K562 (cell line): Measurements from ENCODE around the gene NPAS1. TPM values are rescaled to one million over a fixed set of nuclear protein-coding genes. Genes with fewer than 3 reads are reported as not detected.

ENCODE experiments used
- BRF1 ChIP-seq: IDR thresholded peaks from 3 replicates; pipeline ENCODE4 v1.6.1; 2011; ENCODE audit warnings: borderline replicate concordance, mild to moderate bottlenecking; ENCODE audit not compliant: insufficient read length; ENCODE audit errors: extremely low read depth
- CBX8 ChIP-seq: fragments of 200-600 bp; sonication (generic); IDR thresholded peaks from 2 replicates; pipeline ENCODE4 v1.6.1; 2012; ENCODE audit warnings: borderline replicate concordance, mixed run types, low read depth, mild to moderate bottlenecking, moderate library complexity, mixed read lengths, low read length, control low read depth, inconsistent platforms; ENCODE audit not compliant: poor library complexity, severe bottlenecking; ENCODE audit errors: extremely low read depth
- CREB3 ChIP-seq: fragments of 450-650 bp; conservative IDR thresholded peaks from 2 replicates; pipeline ENCODE4 v1.6.1; 2016; ENCODE audit warnings: missing genetic modification characterization, low read depth, mild to moderate bottlenecking, missing compliant biosample characterization, moderate library complexity
- DDX20 ChIP-seq: fragments of 450-650 bp; IDR thresholded peaks from 2 replicates; pipeline ENCODE4 v1.6.1; 2016; ENCODE audit warnings: missing genetic modification characterization, low read depth, mild to moderate bottlenecking, missing compliant biosample characterization, moderate library complexity
- EWSR1 ChIP-seq: fragments of 450-650 bp; IDR thresholded peaks from 2 replicates; pipeline ENCODE4 v1.6.1; 2018; ENCODE audit warnings: borderline replicate concordance, mild to moderate bottlenecking, low read depth, moderate library complexity; ENCODE audit not compliant: partially characterized antibody
- GATAD2B ChIP-seq: fragments of 450-650 bp; IDR thresholded peaks from 2 replicates; pipeline ENCODE4 v1.6.1; 2017; ENCODE audit warnings: mild to moderate bottlenecking, borderline replicate concordance
- HDAC2 ChIP-seq: fragments of 450-650 bp; IDR thresholded peaks from 2 replicates; pipeline ENCODE4 v1.6.1; 2016; ENCODE audit warnings: mild to moderate bottlenecking
- KAT8 ChIP-seq: fragments of 450-650 bp; IDR thresholded peaks from 2 replicates; pipeline ENCODE4 v1.6.1; 2016; ENCODE audit warnings: low read depth, mild to moderate bottlenecking
- KDM2B ChIP-seq: fragments of 250-450 bp; sonication (Bioruptor Pico); IDR thresholded peaks from 2 replicates; pipeline ENCODE4 v1.8.0; 2021; ENCODE audit warnings: mild to moderate bottlenecking, moderate library complexity
- KLF6 ChIP-seq: fragments of 250-450 bp; sonication (Bioruptor Pico); IDR thresholded peaks from 2 replicates; pipeline ENCODE4 v1.4.0; 2020; ENCODE audit warnings: mild to moderate bottlenecking, moderate library complexity, borderline replicate concordance
- LEF1 ChIP-seq: fragments of 450-650 bp; IDR thresholded peaks from 2 replicates; pipeline ENCODE4 v1.6.1; 2016; ENCODE audit warnings: mild to moderate bottlenecking
- MAZ ChIP-seq, 2 experiments: fragments of 450-650 bp in 1 of 2; sonication (generic) in 1 of 2; formaldehyde crosslinking; IDR thresholded peaks in 1 of 2; conservative IDR thresholded peaks in 1 of 2; 2 replicates each; pipeline versions ENCODE4 v1.4.0 to v1.5.0; 2020; ENCODE audit warnings: mild to moderate bottlenecking in 1 of 2, missing genetic modification reagents in 1 of 2
- NEUROD1 ChIP-seq: fragments of 150-350 bp; IDR thresholded peaks from 2 replicates; pipeline ENCODE4 v1.6.1; 2014; ENCODE audit warnings: borderline replicate concordance, low read length, low read depth; ENCODE audit not compliant: partially characterized antibody
- NR3C1 ChIP-seq: sonication (generic); formaldehyde crosslinking; IDR thresholded peaks from 2 replicates; pipeline ENCODE4 v1.8.1; 2022; ENCODE audit warnings: missing genetic modification reagents
- PHTF2 ChIP-seq: fragments of 250-450 bp; sonication (Bioruptor Pico); IDR thresholded peaks from 2 replicates; pipeline ENCODE4 v1.5.0; 2021; ENCODE audit warnings: mild to moderate bottlenecking
- SNIP1 ChIP-seq: fragments of 450-650 bp; IDR thresholded peaks from 2 replicates; pipeline ENCODE4 v1.7.1; 2017; ENCODE audit warnings: low read depth, mild to moderate bottlenecking
- THRAP3 ChIP-seq: fragments of 450-650 bp; IDR thresholded peaks from 2 replicates; pipeline ENCODE4 v1.6.1; 2016; ENCODE audit warnings: mild to moderate bottlenecking, inconsistent platforms, borderline replicate concordance
- UBTF ChIP-seq, 2 experiments: IDR thresholded peaks; 2 replicates each; pipeline ENCODE4 v1.6.1; 2012; ENCODE audit warnings: improper control_type of control experiment in 2 of 2, low read depth in 2 of 2, low read length in 2 of 2, borderline replicate concordance in 1 of 2
- ZNF282 ChIP-seq: sonication (generic); formaldehyde crosslinking; IDR thresholded peaks from 2 replicates; pipeline ENCODE4 v1.8.1; 2023; ENCODE audit warnings: missing genetic modification reagents
- ZNF398 ChIP-seq: fragments of 250-450 bp; sonication (Bioruptor Pico); IDR thresholded peaks from 2 replicates; pipeline ENCODE4 v1.8.0; 2021; ENCODE audit warnings: moderate library complexity, mild to moderate bottlenecking, inconsistent platforms
- ZNF408 ChIP-seq: fragments of 250-450 bp; sonication (Bioruptor Pico); IDR thresholded peaks from 2 replicates; pipeline ENCODE4 v1.4.0; 2020; ENCODE audit warnings: low read depth, mild to moderate bottlenecking, moderate library complexity
- polyA plus RNA-seq, 8 experiments: library from polyadenylated mRNA; depleted of rRNA in 4 of 8; stranded (reverse) in 5 of 8; unstranded in 3 of 8; fragments of >200 nt; fragmentation: Nextera tagmentation in 2 of 8; fragmentation: Illumina TruSeq in 1 of 8; extraction: Ambion mirVana in 2 of 8; extraction: Trizol in 1 of 8; gene quantifications; 2 replicates each; pipeline versions ENCODE4 v1.2.1 to v1.2.3, GENCODE V29; 2011 to 2014; ENCODE audit warnings: inconsistent platforms in 1 of 8, missing spikeins in 1 of 8
- total RNA-seq, 7 experiments: library from RNA; depleted of rRNA in 6 of 7; stranded (reverse); fragments of >200 nt in 6 of 7; fragmentation: Illumina TruSeq in 2 of 7; extraction: Trizol in 2 of 7; gene quantifications; 2 replicates each; pipeline versions ENCODE4 v1.2.1 to v1.2.3, GENCODE V29; 2011 to 2021; ENCODE audit warnings: low replicate concordance in 1 of 7

Gene NPAS1
- total and polyA plus RNA-seq, 9 of the 15 experiments (the other 6 are each of a cell fraction or from before 2014, with no cell fraction given) = 0.58 to 5.3 (median 2.0) TPM; not detected in 2

GRCh38 chr19:47035127-47036096, 15.8 kb downstream of the NPAS1 start (continued):
- TF ChIP-seq BRF1 (no peak), SNIP1 (no peak), GATAD2B (no peak), DDX20 (no peak), ZNF408 (CRISPR knock-in tag) (no peak), ZNF398 (CRISPR knock-in tag) (no peak), MAZ (CRISPR knock-in tag; conservative IDR thresholded peaks at IDR 0.05 in 1 of 2, IDR thresholded peaks at IDR 0.05 in 1 of 2) (peak; percentile 61 to 84; a peak in 3 of 4 replicates), UBTF (IDR thresholded peaks at IDR 0.05; ENCODE audit: borderline replicate concordance in 1 of 2, low read depth in 2 of 2, low read length in 2 of 2) (0 out of 4 replicates have a peak, but pooled peaks of 1 of the 2 experiments have one; percentile 18), NR3C1 (CRISPR knock-in tag) (no peak), KLF6 (CRISPR knock-in tag) (no peak), NEUROD1 (peak; percentile 17), KAT8 (no peak), LEF1 (no peak), PHTF2 (CRISPR knock-in tag) (no peak), THRAP3 (no peak), ZNF282 (no peak), EWSR1 (no peak), HDAC2 (peak; percentile 53; the same call in 1 of the 2 replicates), CBX8 (no peak), CREB3 (no peak), KDM2B (no peak)
